SK-N-SH (cell line): Measurements from ENCODE around the gene HOXA4. TPM values are rescaled to one million over a fixed set of nuclear protein-coding genes. Genes with fewer than 3 reads are reported as not detected.

Experiments
- CTCF ChIA-PET: fragments of 300-600, 350-600 bp; formaldehyde crosslinking; extraction: SDS; loops from one replicate; lab custom pipeline; 2021; lab: Yijun Ruan, JAX
- POLR2A ChIA-PET: fragments of 350-600 bp; sonication (Branson Sonifier 250); formaldehyde crosslinking; extraction: SDS; loops from one replicate; lab custom pipeline; 2020; ENCODE audit warnings: antibody characterized with exemption, inconsistent platforms; lab: Yijun Ruan, JAX
- DNase-seq: peaks from one replicate; pipeline ENCODE4 v3.0.0; 2012
- H2AFZ ChIP-seq: fragments of 200-600 bp; sonication (generic); 2 replicates; pipeline ENCODE4 v1.8.1; 2016; ENCODE audit warnings: antibody characterized with exemption, mild to moderate bottlenecking, low read depth
- H3F3A ChIP-seq: fragments of 200-600 bp; sonication (generic); replicated peaks from 2 replicates; pipeline ENCODE3; 2016; ENCODE audit warnings: antibody characterized with exemption, mild to moderate bottlenecking; ENCODE audit not compliant: insufficient read depth
- H3K27ac ChIP-seq, 2 experiments: fragments of 200-500 bp in 1 of 2; fragments of 200-600 bp in 1 of 2; sonication (Bioruptor generic) in 1 of 2; sonication (generic), shearing (Covaris generic) in 1 of 2; 2 replicates each; pipeline versions ENCODE4 v1.5.1 to v1.6.1; 2014 to 2016; ENCODE audit warnings: low read depth in 2 of 2, inconsistent platforms in 1 of 2, low read length in 1 of 2, mild to moderate bottlenecking in 1 of 2, mixed read lengths in 1 of 2
- H3K27me3 ChIP-seq: fragments of 200-600 bp; sonication (generic), shearing (Covaris generic); 2 replicates; pipeline ENCODE4 v1.6.1; 2016; ENCODE audit warnings: mixed run types; ENCODE audit not compliant: insufficient read depth
- H3K36me3 ChIP-seq, 2 experiments: fragments of 200-500 bp in 1 of 2; fragments of 200-600 bp in 1 of 2; sonication (Bioruptor generic) in 1 of 2; sonication (generic) in 1 of 2; replicated peaks in 1 of 2; 2 replicates each; pipeline versions ENCODE3 to v1.5.1; 2014 to 2016; ENCODE audit warnings: low read length in 1 of 2, mild to moderate bottlenecking in 1 of 2; ENCODE audit not compliant: insufficient read depth in 2 of 2, control insufficient read depth in 1 of 2
- H3K4me1 ChIP-seq, 2 experiments: fragments of 200-500 bp in 1 of 2; fragments of 200-600 bp in 1 of 2; sonication (Bioruptor generic) in 1 of 2; sonication (generic), shearing (Covaris generic) in 1 of 2; 2 replicates each; pipeline versions ENCODE4 v1.5.1 to v1.6.1; 2014 to 2016; ENCODE audit warnings: low read depth in 1 of 2, low read length in 1 of 2, mixed run types in 1 of 2; ENCODE audit not compliant: insufficient read depth in 2 of 2, control insufficient read depth in 1 of 2
- H3K4me2 ChIP-seq: fragments of 200-600 bp; sonication (generic), shearing (Covaris generic); 2 replicates; pipeline ENCODE4 v1.6.1; 2017; ENCODE audit warnings: mixed run types
- H3K4me3 ChIP-seq, 2 experiments: fragments of 200-500 bp in 1 of 2; fragments of 200-600 bp in 1 of 2; sonication (Bioruptor generic) in 1 of 2; sonication (generic), shearing (Covaris generic) in 1 of 2; 2 replicates each; pipeline versions ENCODE4 v1.5.1 to v1.8.1; 2014 to 2016; ENCODE audit warnings: low read depth in 2 of 2, inconsistent platforms in 1 of 2, low read length in 1 of 2, mild to moderate bottlenecking in 1 of 2, mixed read lengths in 1 of 2, moderate library complexity in 1 of 2
- H3K79me2 ChIP-seq: fragments of 200-600 bp; sonication (generic); 2 replicates; pipeline ENCODE4 v1.8.1; 2017; ENCODE audit warnings: mild to moderate bottlenecking; ENCODE audit not compliant: insufficient read depth
- H3K9ac ChIP-seq: fragments of 200-600 bp; sonication (generic); 2 replicates; pipeline ENCODE4 v1.6.1; 2017; ENCODE audit warnings: mixed run types
- H3K9me2 ChIP-seq: fragments of 200-600 bp; sonication (generic); 2 replicates; pipeline ENCODE4 v1.6.1; 2017; ENCODE audit warnings: mixed run types
- H3K9me3 ChIP-seq: fragments of 200-600 bp; sonication (generic); 2 replicates; pipeline ENCODE4 v1.6.1; 2017; ENCODE audit warnings: mixed run types, mild to moderate bottlenecking, moderate library complexity
- H4K20me1 ChIP-seq: fragments of 200-600 bp; sonication (generic); 2 replicates; pipeline ENCODE4 v1.6.1; 2017; ENCODE audit warnings: mild to moderate bottlenecking, mixed run types; ENCODE audit not compliant: insufficient read depth
- CHD2 ChIP-seq: fragments of 150-350 bp; IDR thresholded peaks from 2 replicates; pipeline ENCODE4 v1.6.1; 2018; ENCODE audit warnings: low read length; ENCODE audit not compliant: partially characterized antibody
- ELF1 ChIP-seq: IDR thresholded peaks from 2 replicates; pipeline ENCODE4 v1.4.0; 2012
- EZH2phosphoT487 ChIP-seq: fragments of 200-600 bp; sonication (generic); IDR thresholded peaks from 2 replicates; pipeline ENCODE4 v1.6.1; 2017; ENCODE audit warnings: low read depth, mixed run types, mild to moderate bottlenecking, antibody characterized with exemption, moderate library complexity, borderline replicate concordance
- FOSL2 ChIP-seq: IDR thresholded peaks from 2 replicates; pipeline ENCODE4 v1.4.0; 2012; ENCODE audit warnings: low read depth, mild to moderate bottlenecking, moderate library complexity, borderline replicate concordance
- GATA2 ChIP-seq: sonication (generic); formaldehyde crosslinking; IDR thresholded peaks from 2 replicates; pipeline ENCODE4 v1.5.0; 2020; ENCODE audit warnings: mild to moderate bottlenecking, missing genetic modification reagents
- NFIC ChIP-seq: IDR thresholded peaks from 2 replicates; pipeline ENCODE4 v1.4.0; 2012; ENCODE audit warnings: borderline replicate concordance
- RAD21 ChIP-seq: IDR thresholded peaks from 2 replicates; pipeline ENCODE4 v1.6.1; 2012; ENCODE audit warnings: mild to moderate bottlenecking, low read length
- REST ChIP-seq: IDR thresholded peaks from 2 replicates; pipeline ENCODE4 v1.6.1; 2012; ENCODE audit warnings: mild to moderate bottlenecking, low read depth, low read length, moderate library complexity
- RXRA ChIP-seq: IDR thresholded peaks from 2 replicates; pipeline ENCODE4 v1.4.0; 2012; ENCODE audit warnings: low read depth, mild to moderate bottlenecking, borderline replicate concordance
- SIN3A ChIP-seq: IDR thresholded peaks from 2 replicates; pipeline ENCODE4 v1.6.1; 2012; ENCODE audit warnings: low read depth, mild to moderate bottlenecking, low read length, moderate library complexity, borderline replicate concordance
- SMC3 ChIP-seq: IDR thresholded peaks from 2 replicates; pipeline ENCODE4 v1.6.1; 2012; ENCODE audit warnings: low read depth, low read length, improper control_type of control experiment
- TAF1 ChIP-seq: IDR thresholded peaks from 2 replicates; pipeline ENCODE4 v1.6.1; 2012; ENCODE audit warnings: low read depth, mild to moderate bottlenecking, low read length, moderate library complexity, borderline replicate concordance
- TCF12 ChIP-seq: IDR thresholded peaks from 2 replicates; pipeline ENCODE4 v1.4.0; 2012
- USF2 ChIP-seq: fragments of 150-350 bp; IDR thresholded peaks from 2 replicates; pipeline ENCODE4 v1.6.1; 2017; ENCODE audit warnings: antibody characterized with exemption, low read length, low read depth, borderline replicate concordance
- YY1 ChIP-seq: IDR thresholded peaks from 2 replicates; pipeline ENCODE4 v1.4.0; 2012; ENCODE audit warnings: low read depth, mild to moderate bottlenecking
- WGBS: methylation state at CpG from one replicate; pipeline ENCODE4 v1.1.6; 2017; ENCODE audit warnings: low lambda C conversion rate; 5-methylcytosine and 5-hydroxymethylcytosine counted together
- polyA plus RNA-seq, 3 experiments: library from polyadenylated mRNA; depleted of rRNA; stranded (reverse); fragments of >200 nt; gene quantifications; 2 replicates each; pipeline ENCODE4 v1.2.3, GENCODE V29; 2012
- TF ChIP-seq, protein P1 (sequence below): IDR thresholded peaks from 2 replicates; pipeline ENCODE4 v1.4.0; 2012; ENCODE audit warnings: low read depth
- TF ChIP-seq, protein P2 (sequence below): fragments of 200-600 bp; sonication (generic); IDR thresholded peaks from 2 replicates; pipeline ENCODE4 v1.6.1; 2017; ENCODE audit warnings: antibody characterized with exemption, mild to moderate bottlenecking, moderate library complexity
- TF ChIP-seq, protein P3 (sequence below): IDR thresholded peaks from 2 replicates; pipeline ENCODE4; 2012

Gene HOXA4
- polyA plus RNA-seq, 1 of the 3 experiments (the other 2 are of a cell fraction) = not detected

GRCh38 chr7:27159266-27160144, 28.9 kb upstream of the HOXA4 start:
- TF ChIP-seq GATA2 (CRISPR knock-in tag) = no peak
- TF ChIP-seq RXRA = no peak
- TF ChIP-seq RAD21 = no peak
- no peak for TF ChIP-seq EZH2phosphoT487
- TF ChIP-seq, protein P1, sequence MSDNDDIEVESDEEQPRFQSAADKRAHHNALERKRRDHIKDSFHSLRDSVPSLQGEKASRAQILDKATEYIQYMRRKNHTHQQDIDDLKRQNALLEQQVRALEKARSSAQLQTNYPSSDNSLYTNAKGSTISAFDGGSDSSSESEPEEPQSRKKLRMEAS = no peak
- no peak for TF ChIP-seq FOSL2
- no peak for TF ChIP-seq ELF1
- no peak for TF ChIP-seq TAF1
- TF ChIP-seq USF2 = no peak
- TF ChIP-seq NFIC = no peak
- TF ChIP-seq TCF12 = no peak
- TF ChIP-seq REST = no peak
- TF ChIP-seq SIN3A = no peak
- TF ChIP-seq, protein P2, sequence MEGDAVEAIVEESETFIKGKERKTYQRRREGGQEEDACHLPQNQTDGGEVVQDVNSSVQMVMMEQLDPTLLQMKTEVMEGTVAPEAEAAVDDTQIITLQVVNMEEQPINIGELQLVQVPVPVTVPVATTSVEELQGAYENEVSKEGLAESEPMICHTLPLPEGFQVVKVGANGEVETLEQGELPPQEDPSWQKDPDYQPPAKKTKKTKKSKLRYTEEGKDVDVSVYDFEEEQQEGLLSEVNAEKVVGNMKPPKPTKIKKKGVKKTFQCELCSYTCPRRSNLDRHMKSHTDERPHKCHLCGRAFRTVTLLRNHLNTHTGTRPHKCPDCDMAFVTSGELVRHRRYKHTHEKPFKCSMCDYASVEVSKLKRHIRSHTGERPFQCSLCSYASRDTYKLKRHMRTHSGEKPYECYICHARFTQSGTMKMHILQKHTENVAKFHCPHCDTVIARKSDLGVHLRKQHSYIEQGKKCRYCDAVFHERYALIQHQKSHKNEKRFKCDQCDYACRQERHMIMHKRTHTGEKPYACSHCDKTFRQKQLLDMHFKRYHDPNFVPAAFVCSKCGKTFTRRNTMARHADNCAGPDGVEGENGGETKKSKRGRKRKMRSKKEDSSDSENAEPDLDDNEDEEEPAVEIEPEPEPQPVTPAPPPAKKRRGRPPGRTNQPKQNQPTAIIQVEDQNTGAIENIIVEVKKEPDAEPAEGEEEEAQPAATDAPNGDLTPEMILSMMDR = no peak
- TF ChIP-seq, protein P3, sequence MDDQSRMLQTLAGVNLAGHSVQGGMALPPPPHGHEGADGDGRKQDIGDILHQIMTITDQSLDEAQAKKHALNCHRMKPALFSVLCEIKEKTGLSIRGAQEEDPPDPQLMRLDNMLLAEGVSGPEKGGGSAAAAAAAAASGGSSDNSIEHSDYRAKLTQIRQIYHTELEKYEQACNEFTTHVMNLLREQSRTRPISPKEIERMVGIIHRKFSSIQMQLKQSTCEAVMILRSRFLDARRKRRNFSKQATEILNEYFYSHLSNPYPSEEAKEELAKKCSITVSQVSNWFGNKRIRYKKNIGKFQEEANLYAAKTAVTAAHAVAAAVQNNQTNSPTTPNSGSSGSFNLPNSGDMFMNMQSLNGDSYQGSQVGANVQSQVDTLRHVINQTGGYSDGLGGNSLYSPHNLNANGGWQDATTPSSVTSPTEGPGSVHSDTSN = no peak
- TF ChIP-seq YY1 = no peak
- TF ChIP-seq SMC3 = no peak
- no peak for TF ChIP-seq CHD2
- TF ChIP-seq, all 33 proteins: peak for 0
- no peak overlapping the region for H3K27ac ChIP-seq
- no peak overlapping the region for H3K9ac ChIP-seq
- no peak overlapping the region for H2AFZ ChIP-seq
- POLR2A ChIA-PET = no interaction called here
- CTCF ChIA-PET = interaction anchor here (0.6 to 11.7 kb wide), 7 partner anchors 9 to 1258 kb away, joined by 3 to 270 read pairs (median 4); partner anchors contain the start of genes HOXA3, HOXA5 and HOXA6
- no peaks in the 10 kb centered on the region for H3K79me2 ChIP-seq
- no peaks in the 10 kb centered on the region for H3K9me2 ChIP-seq
- H3K27me3 ChIP-seq = peaks cover 91% of the 10 kb centered on the region
- no peak overlapping the region for H3K4me2 ChIP-seq
- no peaks in the 10 kb centered on the region for H3K9me3 ChIP-seq
- H3K4me3 ChIP-seq = no peak overlapping the region
- H3K4me1 ChIP-seq = peaks cover 0 to 8% of the 10 kb centered on the region in 2 experiments; a peak in 1 of 4 replicates
- no peaks in the 10 kb centered on the region for H3K36me3 ChIP-seq
- H3F3A ChIP-seq = peaks cover 10% of the 10 kb centered on the region
- 63% methylated on average over 27 of the region's 27 CpGs for WGBS
- no peak for DNase-seq
- no peaks in the 10 kb centered on the region for H4K20me1 ChIP-seq
